K562 (cell line): ENCODE results near the gene KPTN.

Experiments used
- ARID3B ChIP-seq: fragments of 250-450 bp; sonication (Bioruptor Pico); IDR thresholded peaks from 2 replicates; pipeline ENCODE4 v1.4.0; 2020; ENCODE audit warnings: borderline replicate concordance
- CBX2 ChIP-seq: fragments of 200-600 bp; sonication (generic); IDR thresholded peaks from one replicate; pipeline ENCODE4 v1.6.1; 2012; ENCODE audit warnings: mild to moderate bottlenecking, low read length, inconsistent platforms; ENCODE audit not compliant: insufficient read depth, poor library complexity, severe bottlenecking
- CHD1 ChIP-seq: fragments of 200-600 bp; sonication (generic); IDR thresholded peaks from one replicate; pipeline ENCODE4 v1.6.1; 2012; ENCODE audit warnings: mild to moderate bottlenecking, moderate library complexity, low read length, inconsistent platforms
- CTCF ChIP-seq, 3 experiments: IDR thresholded peaks in 2 of 3; conservative IDR thresholded peaks in 1 of 3; 2 replicates each; pipeline ENCODE4 v1.5.1; 2011 to 2012; ENCODE audit warnings: low read length in 3 of 3, mild to moderate bottlenecking in 3 of 3, control low read depth in 2 of 3, improper control_type of control experiment in 1 of 3, inconsistent platforms in 1 of 3, low read depth in 1 of 3, mixed read lengths in 1 of 3, moderate library complexity in 1 of 3; ENCODE audit not compliant: insufficient read depth in 2 of 3
- HDGF ChIP-seq: fragments of 450-650 bp; IDR thresholded peaks from 2 replicates; pipeline ENCODE4 v1.6.1; 2016
- HEY1 ChIP-seq: fragments of 250-450 bp; sonication (Bioruptor Pico); IDR thresholded peaks from 2 replicates; pipeline ENCODE4 v1.5.0; 2020; ENCODE audit warnings: mild to moderate bottlenecking, moderate library complexity, borderline replicate concordance
- NRF1 ChIP-seq, 2 experiments: fragments of 450-650 bp; IDR thresholded peaks in 1 of 2; conservative IDR thresholded peaks in 1 of 2; 2 replicates each; pipeline ENCODE4 v1.6.1; 2014; ENCODE audit warnings: mild to moderate bottlenecking in 2 of 2
- ZNF436 ChIP-seq: fragments of 250-450, 450-650 bp; sonication (Bioruptor Pico); formaldehyde crosslinking; IDR thresholded peaks from 2 replicates; pipeline ENCODE4 v1.7.0; 2020; ENCODE audit warnings: mild to moderate bottlenecking

GRCh38 chr19:47467914-47468313 is 16.1 kb downstream of the KPTN start:
- TF ChIP-seq CTCF (IDR thresholded peaks at IDR 0.05 in 2 of 3, conservative IDR thresholded peaks at IDR 0.05 in 1 of 3; ENCODE audit: insufficient read depth in 2 of 3, low read depth in 1 of 3, low read length in 3 of 3): no peak
- TF ChIP-seq CHD1: no peak
- no peak for TF ChIP-seq HEY1 (CRISPR knock-in tag)
- no peak for TF ChIP-seq HDGF
- no peak for TF ChIP-seq ARID3B (CRISPR knock-in tag)
- TF ChIP-seq CBX2: no peak
- TF ChIP-seq ZNF436: no peak
- TF ChIP-seq NRF1 (conservative IDR thresholded peaks at IDR 0.05 in 1 of 2, IDR thresholded peaks at IDR 0.05 in 1 of 2): no peak
